Mesothelial cell of epicardium (in vitro differentiated cells): ENCODE measurements around the gene CTNNA3. TPM values are rescaled to one million over a fixed set of nuclear protein-coding genes. Genes with fewer than 3 reads are reported as not detected.

Experiments
- DNase-seq, 2 experiments: peaks; one replicate each; pipeline ENCODE4 v3.0.0; 2021; ENCODE audit warnings: low spot score in 2 of 2; ENCODE audit not compliant: unreplicated experiment in 2 of 2
- H3K27ac Mint-ChIP-seq: 2 replicates; pipeline ENCODE4 v1.8.0; 2021; ENCODE audit warnings: mixed read lengths
- H3K27me3 Mint-ChIP-seq: 2 replicates; pipeline ENCODE4 v1.8.0; 2021; ENCODE audit warnings: low read depth, mixed read lengths
- H3K36me3 Mint-ChIP-seq: 2 replicates; pipeline ENCODE4 v1.8.0; 2021; ENCODE audit warnings: mixed read lengths
- H3K4me1 Mint-ChIP-seq: 2 replicates; pipeline ENCODE4 v1.8.0; 2021; ENCODE audit warnings: mixed read lengths
- H3K4me3 Mint-ChIP-seq: 2 replicates; pipeline ENCODE4 v1.8.0; 2021; ENCODE audit warnings: mild to moderate bottlenecking, moderate library complexity, mixed read lengths
- H3K9me3 Mint-ChIP-seq: 2 replicates; pipeline ENCODE4 v1.8.0; 2021; ENCODE audit warnings: mixed read lengths
- CTCF ChIP-seq: fragments of 200-600 bp; sonication (generic); IDR thresholded peaks from one replicate; pipeline ENCODE4 v1.5.0; 2021; ENCODE audit warnings: antibody characterized with exemption; ENCODE audit not compliant: unreplicated experiment
- total RNA-seq: library from RNA; stranded (reverse); gene quantifications from 3 replicates; pipeline ENCODE4 v1.2.1, GENCODE V29; 2021

The CTNNA3 gene
- total RNA-seq, 1 donor from 2014 or later: 14.2 TPM

- no peak for DNase-seq
- no peaks in the 10 kb centered on the region for H3K9me3 Mint-ChIP-seq
- no peaks in the 10 kb centered on the region for H3K36me3 Mint-ChIP-seq
- H3K27me3 Mint-ChIP-seq: peaks cover 8% of the 10 kb centered on the region
- no peak overlapping the region for H3K4me3 Mint-ChIP-seq
- no peak for TF ChIP-seq CTCF
- H3K4me1 Mint-ChIP-seq: peaks cover 3% of the 10 kb centered on the region
- H3K27ac Mint-ChIP-seq: no peak overlapping the region
Observed at GRCh38 chr10:67268146-67268545, 427.8 kb downstream of the CTNNA3 start.

- Mint-ChIP-seq H3K36me3 (no peaks in the 10 kb centered on the region), H3K9me3 (no peaks in the 10 kb centered on the region), H3K27me3 (peaks cover 9% of the 10 kb centered on the region), H3K4me3 (no peak overlapping the region), H3K27ac (no peak overlapping the region), H3K4me1 (peaks cover 8% of the 10 kb centered on the region)
- no peak for TF ChIP-seq CTCF
- DNase-seq: no peak
Observed at GRCh38 chr10:67262675-67263074, 433.3 kb downstream of the CTNNA3 start.

- TF ChIP-seq CTCF: no peak
- Mint-ChIP-seq H3K27me3 (peaks cover 9% of the 10 kb centered on the region), H3K27ac (no peak overlapping the region), H3K9me3 (no peaks in the 10 kb centered on the region), H3K4me3 (no peak overlapping the region), H3K4me1 (peaks cover 12% of the 10 kb centered on the region), H3K36me3 (no peaks in the 10 kb centered on the region)
- no peak for DNase-seq
Observed at GRCh38 chr10:67261300-67261797, 434.6 kb downstream of the CTNNA3 start.

GRCh38 chr10:67259319-67259929 is 436.6 kb downstream of the CTNNA3 start:
- Mint-ChIP-seq H3K36me3 (no peaks in the 10 kb centered on the region), H3K27ac (no peak overlapping the region), H3K27me3 (peaks cover 3% of the 10 kb centered on the region), H3K9me3 (no peaks in the 10 kb centered on the region), H3K4me3 (no peak overlapping the region), H3K4me1 (peaks cover 15% of the 10 kb centered on the region)
- TF ChIP-seq CTCF: no peak
- no peak for DNase-seq

GRCh38 chr10:67257427-67258144 is 438.4 kb downstream of the CTNNA3 start:
- no peaks in the 10 kb centered on the region for H3K36me3 Mint-ChIP-seq
- no peak overlapping the region for H3K27ac Mint-ChIP-seq
- H3K4me3 Mint-ChIP-seq: no peak overlapping the region
- H3K4me1 Mint-ChIP-seq: peaks cover 15% of the 10 kb centered on the region
- H3K27me3 Mint-ChIP-seq: peaks cover 2% of the 10 kb centered on the region
- TF ChIP-seq CTCF: no peak
- no peaks in the 10 kb centered on the region for H3K9me3 Mint-ChIP-seq
- DNase-seq: no peak
